Upper lobe of left lung (tissue), 6 donors: ENCODE measurements around the gene COL27A1. TPM values are rescaled to one million over a fixed set of nuclear protein-coding genes. Genes with fewer than 3 reads are reported as not detected.

Source experiments
- ATAC-seq, 2 donors: fragments of 200-7000 bp; cut with Tn5 transposase; one replicate each; pipeline ENCODE4 v1.9.1; 2022; ENCODE audit warnings: mild to moderate bottlenecking in 2 of 2, moderate library complexity in 2 of 2; ENCODE audit not compliant: low FRiP score in 2 of 2
- DNase-seq, 2 donors: peaks; one replicate each; pipeline ENCODE4 v3.0.0-alpha.2; 2019 to 2020
- H3K27ac ChIP-seq, 4 donors: fragments of 200-600 bp; sonication (generic); one replicate each; pipeline ENCODE4 v1.5.1; 2016 to 2019
- H3K27me3 ChIP-seq, 4 donors: fragments of 200-600 bp; sonication (generic); one replicate each; pipeline ENCODE4 v1.5.1; 2017 to 2019
- H3K36me3 ChIP-seq, 4 donors: fragments of 200-600 bp; sonication (generic); one replicate each; pipeline ENCODE4 v1.5.1; 2016 to 2019
- H3K4me1 ChIP-seq, 4 donors: fragments of 200-600 bp; sonication (generic); one replicate each; pipeline ENCODE4 v1.5.1; 2018 to 2019
- H3K4me3 ChIP-seq, 4 donors: fragments of 200-600 bp; sonication (generic); one replicate each; pipeline ENCODE4 v1.5.1; 2017 to 2019; ENCODE audit warnings: mild to moderate bottlenecking in 2 of 4, moderate library complexity in 1 of 4
- H3K9me3 ChIP-seq, 4 donors: fragments of 200-600 bp; sonication (generic); one replicate each; pipeline ENCODE4 v1.5.1; 2018 to 2019
- EP300 ChIP-seq, 4 donors: sonication (generic); formaldehyde crosslinking; IDR thresholded peaks; one replicate each; pipeline ENCODE4 v1.5.1; 2017; ENCODE audit warnings: antibody characterized with exemption in 4 of 4, control low read depth in 2 of 4
- POLR2A ChIP-seq, 4 donors: fragments of 450-650 bp; IDR thresholded peaks; one replicate each; pipeline ENCODE4 v1.5.1; 2016 to 2017; ENCODE audit warnings: antibody characterized with exemption in 4 of 4, mild to moderate bottlenecking in 2 of 4
- POLR2AphosphoS5 ChIP-seq, 2 donors: sonication (generic); formaldehyde crosslinking; IDR thresholded peaks; one replicate each; pipeline ENCODE4 v1.5.1; 2017; ENCODE audit warnings: antibody characterized with exemption in 2 of 2
- WGBS, 2 donors: methylation state at CpG; one replicate each; pipeline ENCODE4 v1.1.5; 2017 to 2018; 5-methylcytosine and 5-hydroxymethylcytosine counted together
- total RNA-seq, 6 donors: library from RNA; depleted of rRNA in 4 of 6; stranded (reverse); fragments of >200 nt in 4 of 6; gene quantifications; one replicate each; pipeline versions ENCODE4 v1.1.0 to v1.2.1, GENCODE V29; 2016 to 2021
- TF ChIP-seq, protein P1 (sequence below), 6 experiments: fragments of 450-650 bp in 4 of 6; fragments of 200-600 bp in 2 of 6; sonication (generic) in 2 of 6; IDR thresholded peaks; one replicate each; pipeline ENCODE4 v1.5.1; 2016 to 2019; ENCODE audit warnings: antibody characterized with exemption in 6 of 6
- donor health status: DM: no; HTN: no; CAD: no; lungs with moderate emphysema.
- donor health status: DM: no; HTN: yes; CAD: no; lungs with severe emphysema.

COL27A1 gene
- total RNA-seq = 10 to 100 TPM in 3 of 6 donors, 1 to 10 TPM in 3; 4.0 to 55.5 (median 9.2) TPM

GRCh38 chr9:114155263-114155994, at the start of gene COL27A1:
TSS of gene COL27A1 (plus strand) at chr9:114155537. CDS start at chr9:114155951, 414 bp downstream.
- Histone ChIP-seq H3K27me3 (peaks cover 0 to 29% (median 15%) of the 10 kb centered on the region in 4 donors), H3K36me3 (no peaks in the 10 kb centered on the region), H3K4me3 (peak within 1 kb of the TSS; percentile 47 to 61 (median 55)), H3K27ac (peak within 1 kb of the TSS; percentile 49 to 83 (median 64)), H3K9me3 (no peaks in the 10 kb centered on the region), H3K4me1 (peaks cover 23 to 39% (median 24%) of the 10 kb centered on the region in 4 donors)
- peak; percentile 90 to 93 for ATAC-seq
- 0 to 1% methylated on average over 21 to 45 of the region's 63 CpGs for WGBS, 2 donors
- TF ChIP-seq POLR2AphosphoS5 (IDR thresholded peaks at IDR 0.05) (peak in 1 of 2 donors; percentile 20), POLR2A (IDR thresholded peaks at IDR 0.05) (no peak), EP300 (IDR thresholded peaks at IDR 0.05) (no peak)
- TF ChIP-seq, protein P1, sequence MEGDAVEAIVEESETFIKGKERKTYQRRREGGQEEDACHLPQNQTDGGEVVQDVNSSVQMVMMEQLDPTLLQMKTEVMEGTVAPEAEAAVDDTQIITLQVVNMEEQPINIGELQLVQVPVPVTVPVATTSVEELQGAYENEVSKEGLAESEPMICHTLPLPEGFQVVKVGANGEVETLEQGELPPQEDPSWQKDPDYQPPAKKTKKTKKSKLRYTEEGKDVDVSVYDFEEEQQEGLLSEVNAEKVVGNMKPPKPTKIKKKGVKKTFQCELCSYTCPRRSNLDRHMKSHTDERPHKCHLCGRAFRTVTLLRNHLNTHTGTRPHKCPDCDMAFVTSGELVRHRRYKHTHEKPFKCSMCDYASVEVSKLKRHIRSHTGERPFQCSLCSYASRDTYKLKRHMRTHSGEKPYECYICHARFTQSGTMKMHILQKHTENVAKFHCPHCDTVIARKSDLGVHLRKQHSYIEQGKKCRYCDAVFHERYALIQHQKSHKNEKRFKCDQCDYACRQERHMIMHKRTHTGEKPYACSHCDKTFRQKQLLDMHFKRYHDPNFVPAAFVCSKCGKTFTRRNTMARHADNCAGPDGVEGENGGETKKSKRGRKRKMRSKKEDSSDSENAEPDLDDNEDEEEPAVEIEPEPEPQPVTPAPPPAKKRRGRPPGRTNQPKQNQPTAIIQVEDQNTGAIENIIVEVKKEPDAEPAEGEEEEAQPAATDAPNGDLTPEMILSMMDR (IDR thresholded peaks at IDR 0.05) = peak; percentile 77 to 91 (median 85)
- peak; percentile 82 to 97 for DNase-seq

DNA sequence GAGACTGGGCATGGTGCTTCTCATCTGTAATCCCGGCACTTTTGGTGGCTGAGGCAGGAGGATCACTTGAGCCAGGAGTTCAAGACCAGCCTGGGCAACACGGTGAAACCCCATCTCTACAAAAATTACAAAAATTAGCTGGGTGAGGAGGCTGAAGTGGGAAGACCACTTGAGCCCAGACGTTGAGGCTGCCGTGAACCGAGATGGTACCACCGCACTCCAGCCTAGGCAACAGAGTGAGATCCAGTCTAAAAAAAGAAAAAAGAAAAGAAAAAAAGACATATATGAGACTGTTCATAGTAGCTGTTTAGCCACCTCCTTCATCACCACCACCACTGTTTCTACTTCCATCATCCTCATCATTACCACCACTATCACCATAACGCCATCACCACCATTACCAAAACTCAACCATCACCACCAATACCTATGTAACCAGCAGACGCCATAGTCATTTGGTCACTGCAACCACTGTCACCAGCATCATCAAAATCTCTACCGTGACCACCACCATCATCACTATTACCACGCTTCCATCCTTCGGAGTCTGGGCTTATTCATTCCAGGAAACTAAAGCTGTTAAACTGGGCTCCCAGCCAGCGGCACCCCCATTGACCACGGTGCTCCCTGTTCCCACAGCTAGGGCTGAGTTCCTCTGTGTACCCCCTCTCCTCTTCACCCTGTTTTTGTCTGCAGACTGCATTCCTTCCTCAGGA, 47.9 kb upstream of the COL27A1 start:
- Histone ChIP-seq H3K9me3 (peaks cover 0 to 4% (median 0%) of the 10 kb centered on the region in 4 donors), H3K4me3 (no peak overlapping the region), H3K27ac (no peak overlapping the region), H3K36me3 (no peaks in the 10 kb centered on the region), H3K4me1 (peaks cover 0 to under 1% (median under 1%) of the 10 kb centered on the region in 4 donors), H3K27me3 (no peaks in the 10 kb centered on the region)
- DNase-seq (no peak), ATAC-seq (no peak)
- TF ChIP-seq EP300 (IDR thresholded peaks at IDR 0.05) = no peak
- no peak for TF ChIP-seq POLR2AphosphoS5 (IDR thresholded peaks at IDR 0.05)
- TF ChIP-seq, protein P1 (IDR thresholded peaks at IDR 0.05) = no peak
- no peak for TF ChIP-seq POLR2A (IDR thresholded peaks at IDR 0.05)
- WGBS, 2 donors = 65 to 69% methylated on average over 13 of the region's 13 CpGs

GRCh38 chr9:114108016-114108833, 47.1 kb upstream of the COL27A1 start:
- TF ChIP-seq POLR2AphosphoS5 (IDR thresholded peaks at IDR 0.05) = no peak
- TF ChIP-seq, protein P1 (IDR thresholded peaks at IDR 0.05) = peak; percentile 77 to 92 (median 84)
- no peaks in the 10 kb centered on the region for H3K9me3 ChIP-seq
- H3K4me3 ChIP-seq = no peak overlapping the region
- H3K4me1 ChIP-seq = peaks cover 2 to 9% (median 3%) of the 10 kb centered on the region in 4 donors
- ATAC-seq (peak; percentile 92 to 95), DNase-seq (peak; percentile 74 to 92)
- no peaks in the 10 kb centered on the region for H3K27me3 ChIP-seq
- no peaks in the 10 kb centered on the region for H3K36me3 ChIP-seq
- H3K27ac ChIP-seq = no peak overlapping the region
- 39 to 46% methylated on average over 26 to 28 of the region's 28 CpGs for WGBS, 2 donors

DNA sequence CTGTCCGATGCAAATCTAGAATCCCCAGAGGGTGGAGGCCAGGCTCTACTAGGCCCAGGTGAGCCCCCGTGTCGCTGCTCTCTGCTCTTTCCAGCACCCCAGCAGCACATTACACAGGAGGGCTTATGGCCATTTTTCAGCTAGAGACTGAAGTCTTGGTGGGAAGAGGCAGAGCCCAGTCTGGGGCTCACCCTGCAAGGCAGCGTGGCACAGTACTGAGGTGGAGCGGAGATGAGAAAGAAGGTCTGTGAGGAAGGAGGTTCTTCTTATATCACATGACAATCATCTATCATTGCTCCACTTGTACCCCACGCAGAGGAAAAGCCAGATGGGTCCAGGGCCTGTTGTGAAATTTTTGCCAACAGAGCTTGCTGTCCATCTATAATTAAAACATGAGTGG, 46.2 kb upstream of the COL27A1 start:
- Histone ChIP-seq H3K4me1 (peaks cover 3 to 12% (median 5%) of the 10 kb centered on the region in 4 donors), H3K27ac (no peak overlapping the region), H3K9me3 (no peaks in the 10 kb centered on the region), H3K4me3 (no peak overlapping the region), H3K36me3 (no peaks in the 10 kb centered on the region), H3K27me3 (no peaks in the 10 kb centered on the region)
- no peak for ATAC-seq
- no peak for DNase-seq
- 89 to 92% methylated on average over 6 of the region's 6 CpGs for WGBS, 2 donors
- no peak for TF ChIP-seq POLR2A (IDR thresholded peaks at IDR 0.05)
- TF ChIP-seq POLR2AphosphoS5 (IDR thresholded peaks at IDR 0.05) = no peak
- no peak for TF ChIP-seq EP300 (IDR thresholded peaks at IDR 0.05)
- TF ChIP-seq, protein P1 (IDR thresholded peaks at IDR 0.05) = no peak
